PFSK-1 (cell line): Measurements from ENCODE around the gene EEFSEC.

Experiments
- FOXP2 ChIP-seq: optimal IDR thresholded peaks from 2 replicates; pipeline ENCODE3; 2011; ENCODE audit warnings: borderline replicate concordance, control low read depth, inconsistent platforms; ENCODE audit not compliant: insufficient read depth; ENCODE audit errors: extremely low read length, extremely low read depth
- POLR2AphosphoS5 ChIP-seq: IDR thresholded peaks from 2 replicates; pipeline ENCODE4 v1.6.1; 2012; ENCODE audit warnings: low read depth, mild to moderate bottlenecking, control low read depth, low read length, moderate library complexity
- SIN3A ChIP-seq: IDR thresholded peaks from 2 replicates; pipeline ENCODE4 v1.6.1; 2012; ENCODE audit warnings: mild to moderate bottlenecking, low read length, moderate library complexity, borderline replicate concordance; ENCODE audit not compliant: insufficient read depth
- TAF1 ChIP-seq: IDR thresholded peaks from 2 replicates; pipeline ENCODE4 v1.6.1; 2012; ENCODE audit warnings: low read length, control low read depth, borderline replicate concordance; ENCODE audit not compliant: insufficient read depth
- TF ChIP-seq, protein P1 (sequence below), 2 experiments: IDR thresholded peaks; 2 replicates each; pipeline versions ENCODE4 v1.6.1 to v1.8.0; 2011 to 2012; ENCODE audit warnings: low read depth in 2 of 2, low read length in 2 of 2, control low read depth in 1 of 2, inconsistent platforms in 1 of 2, mild to moderate bottlenecking in 1 of 2, moderate library complexity in 1 of 2; ENCODE audit not compliant: insufficient read depth in 1 of 2

DNA sequence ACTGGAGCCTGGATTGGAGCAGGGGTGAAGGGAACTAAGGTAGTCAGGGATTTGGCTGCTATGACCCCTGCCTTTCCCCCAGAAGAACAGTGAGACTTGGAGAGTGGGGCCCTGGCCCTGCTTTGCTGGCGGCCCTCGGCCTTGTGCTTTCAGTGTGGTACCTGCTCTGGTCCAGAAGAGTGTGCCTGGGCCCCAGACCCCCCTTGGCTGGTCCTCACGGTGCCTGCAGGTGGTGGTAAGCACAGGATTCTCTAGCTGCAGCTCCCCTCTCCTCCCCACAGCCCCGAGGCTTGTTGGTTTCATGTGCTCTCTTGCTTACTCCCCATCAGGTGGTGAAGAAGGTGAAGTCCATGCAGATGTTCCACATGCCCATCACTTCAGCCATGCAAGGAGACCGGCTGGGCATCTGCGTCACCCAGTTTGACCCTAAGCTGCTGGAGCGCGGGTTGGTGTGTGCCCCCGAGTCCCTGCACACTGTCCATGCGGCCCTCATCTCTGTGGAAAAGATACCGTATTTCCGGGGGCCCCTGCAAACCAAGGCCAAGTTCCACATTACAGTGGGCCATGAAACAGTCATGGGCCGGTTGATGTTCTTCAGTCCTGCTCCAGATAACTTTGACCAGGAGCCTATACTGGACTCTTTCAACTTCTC, 187.7 kb downstream of the EEFSEC start:
- TF ChIP-seq POLR2AphosphoS5: no peak
- no peak for TF ChIP-seq TAF1
- TF ChIP-seq, protein P1, sequence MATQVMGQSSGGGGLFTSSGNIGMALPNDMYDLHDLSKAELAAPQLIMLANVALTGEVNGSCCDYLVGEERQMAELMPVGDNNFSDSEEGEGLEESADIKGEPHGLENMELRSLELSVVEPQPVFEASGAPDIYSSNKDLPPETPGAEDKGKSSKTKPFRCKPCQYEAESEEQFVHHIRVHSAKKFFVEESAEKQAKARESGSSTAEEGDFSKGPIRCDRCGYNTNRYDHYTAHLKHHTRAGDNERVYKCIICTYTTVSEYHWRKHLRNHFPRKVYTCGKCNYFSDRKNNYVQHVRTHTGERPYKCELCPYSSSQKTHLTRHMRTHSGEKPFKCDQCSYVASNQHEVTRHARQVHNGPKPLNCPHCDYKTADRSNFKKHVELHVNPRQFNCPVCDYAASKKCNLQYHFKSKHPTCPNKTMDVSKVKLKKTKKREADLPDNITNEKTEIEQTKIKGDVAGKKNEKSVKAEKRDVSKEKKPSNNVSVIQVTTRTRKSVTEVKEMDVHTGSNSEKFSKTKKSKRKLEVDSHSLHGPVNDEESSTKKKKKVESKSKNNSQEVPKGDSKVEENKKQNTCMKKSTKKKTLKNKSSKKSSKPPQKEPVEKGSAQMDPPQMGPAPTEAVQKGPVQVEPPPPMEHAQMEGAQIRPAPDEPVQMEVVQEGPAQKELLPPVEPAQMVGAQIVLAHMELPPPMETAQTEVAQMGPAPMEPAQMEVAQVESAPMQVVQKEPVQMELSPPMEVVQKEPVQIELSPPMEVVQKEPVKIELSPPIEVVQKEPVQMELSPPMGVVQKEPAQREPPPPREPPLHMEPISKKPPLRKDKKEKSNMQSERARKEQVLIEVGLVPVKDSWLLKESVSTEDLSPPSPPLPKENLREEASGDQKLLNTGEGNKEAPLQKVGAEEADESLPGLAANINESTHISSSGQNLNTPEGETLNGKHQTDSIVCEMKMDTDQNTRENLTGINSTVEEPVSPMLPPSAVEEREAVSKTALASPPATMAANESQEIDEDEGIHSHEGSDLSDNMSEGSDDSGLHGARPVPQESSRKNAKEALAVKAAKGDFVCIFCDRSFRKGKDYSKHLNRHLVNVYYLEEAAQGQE (IDR thresholded peaks at IDR 0.05; ENCODE audit: insufficient read depth in 1 of 2, low read depth in 2 of 2, low read length in 2 of 2): no peak
- no peak for TF ChIP-seq SIN3A
- no peak for TF ChIP-seq FOXP2
